Smooth muscle cell (in vitro differentiated cells): ENCODE results near the gene GPHN. TPM values are rescaled to one million over a fixed set of nuclear protein-coding genes. Genes with fewer than 3 reads are reported as not detected.

Source experiments
- DNase-seq: peaks from one replicate; lab custom pipeline; 2025; ENCODE audit not compliant: unreplicated experiment; lab: John Stamatoyannopoulos, UW
- H2AFZ ChIP-seq: fragments of 200-600 bp; sonication (generic); 2 replicates; pipeline ENCODE4 v1.6.0; 2016; ENCODE audit warnings: antibody characterized with exemption, low read depth, mild to moderate bottlenecking
- H3F3A ChIP-seq: fragments of 200-600 bp; sonication (generic); 2 replicates; pipeline ENCODE4 v1.6.0; 2017; ENCODE audit warnings: antibody characterized with exemption, low read depth
- H3K27ac ChIP-seq: fragments of 200-600 bp; sonication (generic); 2 replicates; pipeline ENCODE4 v1.5.1; 2016; ENCODE audit warnings: low read depth, mild to moderate bottlenecking
- H3K27me3 ChIP-seq: fragments of 200-600 bp; sonication (generic); 2 replicates; pipeline ENCODE4 v1.6.1; 2016; ENCODE audit warnings: low read depth, mild to moderate bottlenecking
- H3K36me3 ChIP-seq: fragments of 200-600 bp; sonication (generic); 2 replicates; pipeline ENCODE4 v1.5.1; 2016; ENCODE audit warnings: low read depth
- H3K4me1 ChIP-seq: fragments of 200-600 bp; sonication (generic); 2 replicates; pipeline ENCODE4 v1.5.1; 2016; ENCODE audit warnings: low read depth
- H3K4me2 ChIP-seq: fragments of 200-600 bp; sonication (generic); 2 replicates; pipeline ENCODE4 v1.6.0; 2016; ENCODE audit warnings: mild to moderate bottlenecking
- H3K4me3 ChIP-seq: fragments of 200-600 bp; sonication (generic); 2 replicates; pipeline ENCODE4 v1.5.1; 2016; ENCODE audit warnings: mild to moderate bottlenecking
- H3K79me2 ChIP-seq: fragments of 200-600 bp; sonication (generic); 2 replicates; pipeline ENCODE4 v1.6.0; 2016; ENCODE audit warnings: low read depth, mild to moderate bottlenecking
- H3K9ac ChIP-seq: fragments of 200-600 bp; sonication (generic); 2 replicates; pipeline ENCODE4 v1.6.0; 2016; ENCODE audit warnings: low read depth
- H3K9me3 ChIP-seq: fragments of 200-600 bp; sonication (generic); replicated peaks from 2 replicates; pipeline ENCODE4 v1.5.1; 2016; ENCODE audit warnings: low read depth
- H4K20me1 ChIP-seq: fragments of 200-600 bp; sonication (generic); 2 replicates; pipeline ENCODE4 v1.6.0; 2016; ENCODE audit warnings: low read depth
- WGBS: methylation state at CpG from one replicate; pipeline ENCODE4 v1.1.7; 2016; ENCODE audit warnings: low lambda C conversion rate; 5-methylcytosine and 5-hydroxymethylcytosine counted together
- polyA plus RNA-seq: library from polyadenylated mRNA; unstranded; fragments of >200 nt; fragmentation: Nextera tagmentation; extraction: Ambion mirVana; gene quantifications from 2 replicates; pipeline ENCODE4 v1.2.1, GENCODE V29; 2016
- total RNA-seq: library from RNA; depleted of rRNA; stranded (reverse); fragments of >200 nt; gene quantifications from 2 replicates; pipeline ENCODE4 v1.2.3, GENCODE V29; 2014
- TF ChIP-seq, protein P1 (sequence below): fragments of 200-600 bp; sonication (generic); IDR thresholded peaks from 2 replicates; pipeline ENCODE4 v1.5.1; 2017; ENCODE audit warnings: borderline replicate concordance, mild to moderate bottlenecking, antibody characterized with exemption; ENCODE audit not compliant: insufficient read depth, poor library complexity, severe bottlenecking

Gene GPHN
- total and polyA plus RNA-seq, 2 experiments from 2014 or later = 8.6 to 18.9 TPM

DNA sequence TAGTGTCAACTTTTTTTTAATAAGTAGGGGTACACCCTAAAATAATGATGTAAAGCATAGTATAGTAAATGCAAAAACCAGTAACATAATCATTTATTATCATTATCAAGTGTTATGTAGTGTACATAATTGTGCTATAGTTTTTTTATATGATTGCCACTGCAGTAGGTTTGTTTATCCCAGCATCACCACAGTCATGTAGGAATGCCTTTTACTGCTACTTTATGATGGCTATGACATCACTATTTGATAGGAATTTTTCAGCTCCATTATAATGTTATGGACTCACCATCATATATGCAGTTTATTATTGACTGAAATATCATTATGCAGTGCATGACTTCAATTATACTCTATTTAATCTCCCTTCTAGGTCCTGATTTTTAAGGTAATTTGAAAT lies 121.6 kb downstream of the GPHN start:
- H3K9ac ChIP-seq = no peak overlapping the region
- H3K4me3 ChIP-seq = no peak overlapping the region
- TF ChIP-seq, protein P1, sequence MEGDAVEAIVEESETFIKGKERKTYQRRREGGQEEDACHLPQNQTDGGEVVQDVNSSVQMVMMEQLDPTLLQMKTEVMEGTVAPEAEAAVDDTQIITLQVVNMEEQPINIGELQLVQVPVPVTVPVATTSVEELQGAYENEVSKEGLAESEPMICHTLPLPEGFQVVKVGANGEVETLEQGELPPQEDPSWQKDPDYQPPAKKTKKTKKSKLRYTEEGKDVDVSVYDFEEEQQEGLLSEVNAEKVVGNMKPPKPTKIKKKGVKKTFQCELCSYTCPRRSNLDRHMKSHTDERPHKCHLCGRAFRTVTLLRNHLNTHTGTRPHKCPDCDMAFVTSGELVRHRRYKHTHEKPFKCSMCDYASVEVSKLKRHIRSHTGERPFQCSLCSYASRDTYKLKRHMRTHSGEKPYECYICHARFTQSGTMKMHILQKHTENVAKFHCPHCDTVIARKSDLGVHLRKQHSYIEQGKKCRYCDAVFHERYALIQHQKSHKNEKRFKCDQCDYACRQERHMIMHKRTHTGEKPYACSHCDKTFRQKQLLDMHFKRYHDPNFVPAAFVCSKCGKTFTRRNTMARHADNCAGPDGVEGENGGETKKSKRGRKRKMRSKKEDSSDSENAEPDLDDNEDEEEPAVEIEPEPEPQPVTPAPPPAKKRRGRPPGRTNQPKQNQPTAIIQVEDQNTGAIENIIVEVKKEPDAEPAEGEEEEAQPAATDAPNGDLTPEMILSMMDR = no peak
- no peaks in the 10 kb centered on the region for H3K4me1 ChIP-seq
- no peaks in the 10 kb centered on the region for H3K36me3 ChIP-seq
- no peak for DNase-seq
- no peaks in the 10 kb centered on the region for H3K9me3 ChIP-seq
- no peaks in the 10 kb centered on the region for H3K79me2 ChIP-seq
- H4K20me1 ChIP-seq = peaks cover 4% of the 10 kb centered on the region
- no peak overlapping the region for H2AFZ ChIP-seq
- no peak overlapping the region for H3K4me2 ChIP-seq
- H3F3A ChIP-seq = no peaks in the 10 kb centered on the region
- H3K27me3 ChIP-seq = no peaks in the 10 kb centered on the region
- no peak overlapping the region for H3K27ac ChIP-seq

DNA sequence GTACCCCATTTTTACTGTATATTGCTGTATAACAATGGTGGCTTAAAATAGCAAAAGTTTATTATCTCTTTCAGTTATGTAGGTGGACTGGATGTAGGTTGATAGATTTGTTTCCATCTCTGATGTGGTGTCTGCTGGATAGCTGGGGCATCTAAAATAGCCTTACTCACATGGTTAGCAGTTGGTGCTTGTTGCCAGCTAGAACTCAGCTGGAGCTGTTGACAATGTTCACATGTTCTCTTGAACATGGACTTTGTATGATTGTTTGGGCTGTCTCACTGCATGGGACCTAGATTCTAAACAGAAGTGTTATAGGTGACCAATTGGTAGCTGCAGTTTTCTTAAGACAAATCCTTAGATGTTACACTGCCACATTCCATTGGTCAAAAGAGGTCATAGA lies 126.9 kb downstream of the GPHN start:
- no peak overlapping the region for H3K4me3 ChIP-seq
- no peak overlapping the region for H2AFZ ChIP-seq
- H4K20me1 ChIP-seq = peaks cover 4% of the 10 kb centered on the region
- H3K4me2 ChIP-seq = no peak overlapping the region
- TF ChIP-seq, protein P1 = no peak
- H3K36me3 ChIP-seq = no peaks in the 10 kb centered on the region
- H3K9me3 ChIP-seq = no peaks in the 10 kb centered on the region
- H3K9ac ChIP-seq = no peak overlapping the region
- H3K4me1 ChIP-seq = peaks cover 4% of the 10 kb centered on the region
- H3K27me3 ChIP-seq = no peaks in the 10 kb centered on the region
- no peaks in the 10 kb centered on the region for H3K79me2 ChIP-seq
- DNase-seq = no peak
- H3F3A ChIP-seq = no peaks in the 10 kb centered on the region
- no peak overlapping the region for H3K27ac ChIP-seq

DNA sequence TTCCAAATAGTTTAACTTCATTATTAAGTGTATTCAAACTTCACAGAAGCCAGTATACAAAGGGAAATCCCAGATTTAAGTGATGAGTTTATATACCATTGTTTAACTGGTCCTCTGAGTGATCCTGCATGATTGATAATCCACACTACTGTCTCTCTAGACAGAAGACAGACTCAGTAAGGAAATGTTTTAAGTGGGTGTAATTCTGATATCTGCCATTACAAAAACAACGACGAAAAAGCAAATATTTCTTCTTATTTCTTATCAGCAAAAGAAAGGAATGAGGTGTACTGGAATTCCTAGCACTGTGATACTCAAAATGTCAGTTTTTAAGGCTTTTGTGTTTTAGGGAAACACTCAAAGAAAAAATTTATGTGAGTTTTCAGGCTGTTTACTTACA lies 127.5 kb downstream of the GPHN start:
- H3K9ac ChIP-seq = no peak overlapping the region
- peaks cover 4% of the 10 kb centered on the region for H3K4me1 ChIP-seq
- no peak overlapping the region for H2AFZ ChIP-seq
- H3F3A ChIP-seq = no peaks in the 10 kb centered on the region
- H3K4me3 ChIP-seq = no peak overlapping the region
- H3K4me2 ChIP-seq = no peak overlapping the region
- no peak for DNase-seq
- peaks cover 4% of the 10 kb centered on the region for H4K20me1 ChIP-seq
- no peaks in the 10 kb centered on the region for H3K36me3 ChIP-seq
- 28% methylated on average over 2 of the region's 2 CpGs for WGBS
- no peaks in the 10 kb centered on the region for H3K27me3 ChIP-seq
- peaks cover 3% of the 10 kb centered on the region for H3K79me2 ChIP-seq
- no peak overlapping the region for H3K27ac ChIP-seq
- H3K9me3 ChIP-seq = no peaks in the 10 kb centered on the region
- TF ChIP-seq, protein P1 = no peak

DNA sequence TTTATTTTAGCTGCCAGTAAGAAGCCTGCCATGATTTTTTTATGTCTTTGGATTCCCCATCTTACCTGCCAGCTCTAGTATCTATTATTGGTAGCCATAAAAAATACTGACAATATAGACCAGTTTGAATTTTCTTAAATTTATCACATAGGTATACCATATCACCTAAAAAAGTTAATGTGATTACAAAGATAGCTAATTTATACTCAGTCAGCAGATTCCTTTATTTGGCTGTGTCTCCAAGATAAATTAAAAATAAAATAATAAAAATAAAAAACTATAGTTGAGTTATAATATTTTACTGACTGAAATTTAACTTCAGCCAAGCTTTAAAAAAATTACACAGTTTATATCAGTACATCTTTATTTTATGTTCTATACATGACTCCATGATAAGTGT lies 128.3 kb downstream of the GPHN start:
- no peak overlapping the region for H3K4me2 ChIP-seq
- no peak overlapping the region for H3K4me3 ChIP-seq
- H3F3A ChIP-seq = no peaks in the 10 kb centered on the region
- peaks cover 4% of the 10 kb centered on the region for H3K79me2 ChIP-seq
- peaks cover 4% of the 10 kb centered on the region for H4K20me1 ChIP-seq
- no peak for DNase-seq
- no peaks in the 10 kb centered on the region for H3K27me3 ChIP-seq
- no peaks in the 10 kb centered on the region for H3K9me3 ChIP-seq
- TF ChIP-seq, protein P1 = no peak
- no peak overlapping the region for H3K27ac ChIP-seq
- no peak overlapping the region for H2AFZ ChIP-seq
- H3K36me3 ChIP-seq = no peaks in the 10 kb centered on the region
- no peak overlapping the region for H3K9ac ChIP-seq
- H3K4me1 ChIP-seq = peaks cover 4% of the 10 kb centered on the region
